ENCODE measurements around the gene NIPAL4. TPM values are rescaled to one million over a fixed set of nuclear protein-coding genes. Genes with fewer than 3 reads are reported as not detected.

NIPAL4 gene
- total RNA-seq, 1 donor from 2014 or later, result not detected

DNA sequence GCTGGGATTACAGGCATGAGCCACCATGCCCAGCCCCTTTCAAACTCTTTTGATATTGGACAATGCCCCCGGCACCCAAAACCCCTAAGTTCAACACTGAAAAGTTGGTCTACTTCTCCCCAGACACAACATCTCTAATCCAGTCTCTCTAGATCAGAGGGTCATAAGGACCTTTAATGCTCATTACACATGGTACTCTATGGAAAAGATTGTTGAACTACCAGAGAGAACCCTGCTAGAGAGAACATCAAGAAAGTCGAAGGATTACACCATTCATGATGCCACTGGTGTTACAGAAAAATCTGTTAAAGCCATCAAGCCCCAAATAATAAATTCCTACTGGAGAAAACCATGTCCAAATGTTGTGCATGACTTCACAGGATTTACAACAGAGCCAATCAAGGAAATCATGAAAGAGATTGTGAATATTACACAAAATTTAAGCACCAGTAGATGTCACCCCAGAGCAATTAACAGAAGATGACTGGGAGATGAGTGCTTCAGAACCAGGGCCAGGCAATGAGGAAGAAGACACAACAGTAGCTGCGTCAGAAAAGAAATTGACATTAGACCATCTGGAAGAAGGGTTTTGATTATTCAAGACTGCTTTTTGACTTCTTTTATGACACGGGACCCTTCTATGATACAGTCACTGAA lies 28.3 kb upstream of the NIPAL4 start:
- no peaks in the 10 kb centered on the region for H3K79me2 ChIP-seq (ENCODE audit: low read depth)

DNA sequence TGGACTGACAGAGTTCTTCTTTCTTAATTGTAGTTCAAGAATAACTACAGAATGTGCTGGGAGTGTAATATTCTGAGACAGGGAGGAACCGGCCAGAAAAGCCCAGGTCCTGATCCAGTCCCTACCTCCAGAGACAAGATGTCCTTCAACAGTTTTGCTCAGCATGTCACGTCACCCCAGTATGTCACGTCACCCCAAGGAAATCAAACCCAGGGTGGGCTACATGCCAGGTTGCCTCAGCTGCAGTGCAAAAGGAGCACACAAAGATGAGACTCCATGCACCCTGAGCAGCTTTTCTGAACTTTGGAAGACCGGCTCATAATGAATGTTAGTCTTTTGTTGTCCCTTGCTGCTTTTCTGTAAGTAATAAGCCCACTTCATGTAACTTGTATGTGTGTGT lies 25.9 kb upstream of the NIPAL4 start:
- Histone ChIP-seq H4K20me1 (ENCODE audit: low read depth) (no peaks in the 10 kb centered on the region), H3K9me3 (ENCODE audit: low read depth) (no peaks in the 10 kb centered on the region), H3F3A (ENCODE audit: low read depth) (no peaks in the 10 kb centered on the region), H3K4me2 (no peak overlapping the region), H3K9ac (no peak overlapping the region), H3K27me3 (no peaks in the 10 kb centered on the region), H3K79me2 (ENCODE audit: low read depth) (no peaks in the 10 kb centered on the region), H3K36me3 (no peaks in the 10 kb centered on the region), H2AFZ (replicated peaks) (no peak overlapping the region), H3K4me3 (no peak overlapping the region), H3K27ac (no peak overlapping the region), H3K4me1 (no peaks in the 10 kb centered on the region)
- peaks cover 5% of the 10 kb centered on the region for H3K27me3 Mint-ChIP-seq (ENCODE audit: insufficient read depth, low read depth)
- no peak overlapping the region for H3K4me3 Mint-ChIP-seq
- no peaks in the 10 kb centered on the region for H3K4me1 Mint-ChIP-seq
- H3K27ac Mint-ChIP-seq, result no peak overlapping the region
- DNase-seq (ENCODE audit: low spot score), result no peak
- no peaks in the 10 kb centered on the region for H3K36me3 Mint-ChIP-seq
- H3K9me3 Mint-ChIP-seq, result peaks cover 10% of the 10 kb centered on the region
- TF ChIP-seq EZH2 (IDR thresholded peaks at IDR 0.05), result no peak
- TF ChIP-seq EZH2phosphoT487 (IDR thresholded peaks at IDR 0.05), result no peak
- TF ChIP-seq, protein P1, sequence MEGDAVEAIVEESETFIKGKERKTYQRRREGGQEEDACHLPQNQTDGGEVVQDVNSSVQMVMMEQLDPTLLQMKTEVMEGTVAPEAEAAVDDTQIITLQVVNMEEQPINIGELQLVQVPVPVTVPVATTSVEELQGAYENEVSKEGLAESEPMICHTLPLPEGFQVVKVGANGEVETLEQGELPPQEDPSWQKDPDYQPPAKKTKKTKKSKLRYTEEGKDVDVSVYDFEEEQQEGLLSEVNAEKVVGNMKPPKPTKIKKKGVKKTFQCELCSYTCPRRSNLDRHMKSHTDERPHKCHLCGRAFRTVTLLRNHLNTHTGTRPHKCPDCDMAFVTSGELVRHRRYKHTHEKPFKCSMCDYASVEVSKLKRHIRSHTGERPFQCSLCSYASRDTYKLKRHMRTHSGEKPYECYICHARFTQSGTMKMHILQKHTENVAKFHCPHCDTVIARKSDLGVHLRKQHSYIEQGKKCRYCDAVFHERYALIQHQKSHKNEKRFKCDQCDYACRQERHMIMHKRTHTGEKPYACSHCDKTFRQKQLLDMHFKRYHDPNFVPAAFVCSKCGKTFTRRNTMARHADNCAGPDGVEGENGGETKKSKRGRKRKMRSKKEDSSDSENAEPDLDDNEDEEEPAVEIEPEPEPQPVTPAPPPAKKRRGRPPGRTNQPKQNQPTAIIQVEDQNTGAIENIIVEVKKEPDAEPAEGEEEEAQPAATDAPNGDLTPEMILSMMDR (IDR thresholded peaks at IDR 0.05), result no peak

More for the DNA sequence above, 28.3 kb upstream of the NIPAL4 start:
- H2AFZ ChIP-seq (replicated peaks), result no peak overlapping the region
- no peak overlapping the region for H3K27ac Mint-ChIP-seq
- no peaks in the 10 kb centered on the region for H3K4me1 ChIP-seq
- H3K27me3 Mint-ChIP-seq (ENCODE audit: insufficient read depth, low read depth), result peaks cover 5% of the 10 kb centered on the region
- peaks cover 12% of the 10 kb centered on the region for H3K9me3 Mint-ChIP-seq
- H3K4me3 ChIP-seq, result no peak overlapping the region
- H3K36me3 ChIP-seq, result no peaks in the 10 kb centered on the region
- no peak overlapping the region for H3K27ac ChIP-seq
- no peaks in the 10 kb centered on the region for H4K20me1 ChIP-seq (ENCODE audit: low read depth)
- no peaks in the 10 kb centered on the region for H3K27me3 ChIP-seq
- no peaks in the 10 kb centered on the region for H3F3A ChIP-seq (ENCODE audit: low read depth)
- H3K4me1 Mint-ChIP-seq, result no peaks in the 10 kb centered on the region
- H3K9me3 ChIP-seq (ENCODE audit: low read depth), result no peaks in the 10 kb centered on the region
- DNase-seq (ENCODE audit: low spot score), result peak; percentile 50
- no peak overlapping the region for H3K4me3 Mint-ChIP-seq
- TF ChIP-seq EZH2 (IDR thresholded peaks at IDR 0.05) (no peak), EZH2phosphoT487 (IDR thresholded peaks at IDR 0.05) (no peak)
- TF ChIP-seq, protein P1 (IDR thresholded peaks at IDR 0.05), result peak; percentile 60
- no peaks in the 10 kb centered on the region for H3K36me3 Mint-ChIP-seq
- H3K4me2 ChIP-seq, result no peak overlapping the region
- no peak overlapping the region for H3K9ac ChIP-seq

DNA sequence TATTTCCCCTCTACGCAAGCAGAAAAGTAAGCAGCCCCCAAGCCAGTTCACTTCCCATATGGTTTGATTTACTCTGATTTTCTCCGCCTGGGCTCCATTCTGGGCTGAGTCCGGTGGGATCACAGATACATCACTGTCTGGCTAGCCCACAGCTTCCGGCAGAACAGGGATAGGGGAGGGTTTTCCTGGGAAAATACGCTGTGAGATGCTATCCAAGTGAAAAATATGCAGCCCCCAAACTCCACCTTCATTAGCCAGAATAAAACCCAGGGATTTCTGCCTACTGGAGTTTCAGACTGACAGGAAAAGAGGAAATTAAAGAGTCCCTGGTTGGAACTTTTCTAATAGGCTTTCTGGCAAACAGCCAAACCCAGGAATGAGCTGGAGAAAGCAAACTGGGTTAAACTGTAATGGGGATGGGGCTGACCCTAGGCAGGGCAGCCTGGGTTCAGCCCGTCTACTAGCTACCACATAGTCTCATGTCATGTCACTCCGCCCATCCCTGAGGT lies 16.9 kb upstream of the NIPAL4 start:
- no peaks in the 10 kb centered on the region for H4K20me1 ChIP-seq (ENCODE audit: low read depth)
- no peaks in the 10 kb centered on the region for H3F3A ChIP-seq (ENCODE audit: low read depth)
- DNase-seq (ENCODE audit: low spot score), result no peak
- no peaks in the 10 kb centered on the region for H3K9me3 ChIP-seq (ENCODE audit: low read depth)
- no peak overlapping the region for H3K9ac ChIP-seq
- H3K4me3 ChIP-seq, result no peak overlapping the region
- H3K4me1 Mint-ChIP-seq, result peaks cover 15% of the 10 kb centered on the region
- H3K4me2 ChIP-seq, result no peak overlapping the region
- no peaks in the 10 kb centered on the region for H3K27me3 Mint-ChIP-seq (ENCODE audit: insufficient read depth, low read depth)
- no peaks in the 10 kb centered on the region for H3K9me3 Mint-ChIP-seq
- H3K36me3 ChIP-seq, result no peaks in the 10 kb centered on the region
- H3K4me3 Mint-ChIP-seq, result no peak overlapping the region
- no peak overlapping the region for H3K27ac Mint-ChIP-seq
- TF ChIP-seq EZH2 (IDR thresholded peaks at IDR 0.05) (no peak), EZH2phosphoT487 (IDR thresholded peaks at IDR 0.05) (no peak)
- TF ChIP-seq, protein P1 (IDR thresholded peaks at IDR 0.05), result no peak
- H3K79me2 ChIP-seq (ENCODE audit: low read depth), result no peaks in the 10 kb centered on the region
- no peaks in the 10 kb centered on the region for H3K36me3 Mint-ChIP-seq
- peak overlapping the region; percentile 8 for H2AFZ ChIP-seq (replicated peaks)
- H3K4me1 ChIP-seq, result no peaks in the 10 kb centered on the region
- no peaks in the 10 kb centered on the region for H3K27me3 ChIP-seq
- no peak overlapping the region for H3K27ac ChIP-seq

All from neural progenitor cell (in vitro differentiated cells).